ENCODE measurements around the gene E2F7. TPM values are rescaled to one million over a fixed set of nuclear protein-coding genes. Genes with fewer than 3 reads are reported as not detected.

Gene E2F7
- total RNA-seq, 4 donors from 2014 or later, result 0.51 TPM; not detected in 3

DNA sequence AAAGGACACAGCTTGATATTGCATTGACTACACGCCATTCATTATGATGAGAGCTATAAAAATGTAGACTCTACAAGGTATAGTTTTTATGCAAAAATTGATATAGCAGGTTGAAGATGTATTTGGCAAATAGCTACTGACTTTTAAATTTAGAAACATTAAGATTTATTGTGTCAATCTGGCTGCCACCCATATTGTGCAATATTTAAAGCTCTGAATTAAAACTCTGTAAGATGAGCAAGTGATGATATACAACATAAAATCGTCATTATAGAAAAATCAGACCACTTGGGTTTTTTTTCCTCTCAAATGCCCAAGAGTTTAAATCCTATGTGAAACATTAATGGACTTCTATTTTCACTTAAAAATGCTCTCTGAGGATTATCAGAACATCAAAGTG lies 36.8 kb upstream of the E2F7 start:
- TF ChIP-seq, protein P1, sequence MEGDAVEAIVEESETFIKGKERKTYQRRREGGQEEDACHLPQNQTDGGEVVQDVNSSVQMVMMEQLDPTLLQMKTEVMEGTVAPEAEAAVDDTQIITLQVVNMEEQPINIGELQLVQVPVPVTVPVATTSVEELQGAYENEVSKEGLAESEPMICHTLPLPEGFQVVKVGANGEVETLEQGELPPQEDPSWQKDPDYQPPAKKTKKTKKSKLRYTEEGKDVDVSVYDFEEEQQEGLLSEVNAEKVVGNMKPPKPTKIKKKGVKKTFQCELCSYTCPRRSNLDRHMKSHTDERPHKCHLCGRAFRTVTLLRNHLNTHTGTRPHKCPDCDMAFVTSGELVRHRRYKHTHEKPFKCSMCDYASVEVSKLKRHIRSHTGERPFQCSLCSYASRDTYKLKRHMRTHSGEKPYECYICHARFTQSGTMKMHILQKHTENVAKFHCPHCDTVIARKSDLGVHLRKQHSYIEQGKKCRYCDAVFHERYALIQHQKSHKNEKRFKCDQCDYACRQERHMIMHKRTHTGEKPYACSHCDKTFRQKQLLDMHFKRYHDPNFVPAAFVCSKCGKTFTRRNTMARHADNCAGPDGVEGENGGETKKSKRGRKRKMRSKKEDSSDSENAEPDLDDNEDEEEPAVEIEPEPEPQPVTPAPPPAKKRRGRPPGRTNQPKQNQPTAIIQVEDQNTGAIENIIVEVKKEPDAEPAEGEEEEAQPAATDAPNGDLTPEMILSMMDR (IDR thresholded peaks at IDR 0.05; ENCODE audit: low read depth), result no peak

DNA sequence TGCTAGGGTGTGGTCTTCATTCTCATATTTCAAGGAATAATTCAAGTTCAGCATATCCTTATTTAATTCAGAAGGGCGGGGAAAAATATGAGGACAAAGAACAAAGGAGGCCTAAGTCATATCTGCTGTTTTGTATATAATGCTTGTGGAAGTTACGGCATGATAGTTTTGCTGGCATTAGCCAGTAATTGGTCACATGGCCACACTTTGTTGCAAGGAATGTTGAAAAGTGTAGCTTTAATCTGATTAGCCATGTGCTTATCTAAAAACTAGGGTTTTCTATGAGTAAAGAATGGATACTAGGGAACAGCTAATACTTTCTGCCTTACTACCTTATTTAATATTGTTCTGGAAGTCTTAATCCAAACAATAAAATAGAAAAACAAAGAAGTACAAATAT lies 34.4 kb upstream of the E2F7 start:
- TF ChIP-seq, protein P1 (IDR thresholded peaks at IDR 0.05; ENCODE audit: low read depth), result no peak

DNA sequence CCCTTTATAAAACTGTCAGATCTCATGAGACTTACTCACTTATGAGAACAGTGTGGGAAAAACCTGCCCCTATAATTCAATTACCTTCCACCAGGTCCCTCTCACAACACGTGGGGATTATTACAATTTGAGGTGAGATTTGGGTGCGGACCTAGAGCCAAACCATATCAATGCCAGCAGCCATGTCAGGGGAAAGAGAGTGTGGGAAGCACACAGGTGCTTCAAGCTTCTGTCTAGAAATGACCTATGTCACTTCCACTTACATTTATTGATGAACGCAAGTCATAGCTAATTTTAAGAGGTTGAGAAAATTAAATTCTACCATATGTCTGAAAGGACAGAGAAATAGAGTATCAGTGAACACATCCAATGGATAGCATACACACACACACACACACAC lies 32.5 kb upstream of the E2F7 start:
- TF ChIP-seq, protein P1 (IDR thresholded peaks at IDR 0.05; ENCODE audit: low read depth), result no peak

DNA sequence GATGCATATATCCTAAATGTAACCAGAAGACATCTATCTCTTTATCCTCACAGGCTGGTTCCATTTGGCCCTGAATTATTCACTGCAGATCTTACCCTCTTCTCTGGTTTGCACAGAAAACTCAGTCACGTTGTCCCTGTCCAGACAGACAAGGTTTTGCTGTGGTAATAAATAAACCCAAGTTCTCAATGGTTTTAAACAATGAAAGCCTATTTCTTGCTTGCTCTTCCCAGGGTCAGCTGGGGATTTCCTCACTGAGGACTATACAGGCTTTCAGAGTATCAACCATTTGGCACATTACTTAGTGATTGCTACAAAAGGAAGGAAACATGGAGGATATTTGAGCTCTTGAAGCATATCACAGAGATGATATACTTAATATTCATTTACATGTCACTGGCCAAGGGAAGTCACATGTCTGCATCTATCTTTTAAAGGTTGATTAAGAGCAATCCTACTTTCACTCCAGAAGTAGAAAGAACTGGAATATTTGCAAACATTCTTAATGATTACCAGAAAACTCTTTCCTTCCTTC lies 24.4 kb upstream of the E2F7 start:
- TF ChIP-seq, protein P1 (IDR thresholded peaks at IDR 0.05; ENCODE audit: low read depth), result no peak

DNA sequence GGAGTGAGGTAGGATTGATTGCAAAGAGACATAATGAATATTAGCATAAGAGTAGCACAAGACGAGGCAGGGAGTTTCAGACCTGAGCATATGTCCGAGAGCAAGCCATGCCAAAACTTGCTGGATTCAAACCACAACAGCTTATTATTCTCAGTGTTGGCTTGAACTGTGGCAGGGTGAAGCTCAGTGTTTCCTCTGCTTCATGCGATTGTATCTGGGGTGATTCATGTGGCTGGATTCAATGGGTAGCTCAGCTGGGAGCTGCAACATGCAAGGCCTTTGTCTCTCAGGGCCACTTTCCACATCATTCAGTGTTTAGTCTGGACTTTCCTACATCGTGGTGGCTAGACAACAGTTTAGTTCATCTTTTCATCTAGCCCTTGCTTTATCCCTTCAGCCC lies 22.1 kb upstream of the E2F7 start:
- TF ChIP-seq, protein P1 (IDR thresholded peaks at IDR 0.05; ENCODE audit: low read depth), result no peak

DNA sequence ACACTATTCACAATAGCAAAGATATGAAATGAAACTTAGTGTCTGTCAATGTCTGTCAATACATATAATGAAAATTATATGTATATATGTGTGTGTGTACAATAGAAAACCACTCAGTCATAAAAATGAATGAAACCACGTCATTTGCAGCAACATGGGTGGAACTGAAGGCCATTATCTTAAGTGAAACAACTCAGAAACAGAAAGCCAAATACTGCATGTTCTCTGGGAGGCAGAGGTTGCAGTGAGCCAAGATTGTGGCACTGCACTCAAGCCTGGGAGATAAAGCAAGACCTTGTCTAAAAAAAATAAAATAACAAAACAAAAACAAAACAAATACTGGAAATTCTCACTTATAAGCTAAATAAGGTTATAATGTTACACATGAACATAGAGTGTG lies 16.7 kb upstream of the E2F7 start:
- TF ChIP-seq, protein P1 (IDR thresholded peaks at IDR 0.05; ENCODE audit: low read depth), result no peak

DNA sequence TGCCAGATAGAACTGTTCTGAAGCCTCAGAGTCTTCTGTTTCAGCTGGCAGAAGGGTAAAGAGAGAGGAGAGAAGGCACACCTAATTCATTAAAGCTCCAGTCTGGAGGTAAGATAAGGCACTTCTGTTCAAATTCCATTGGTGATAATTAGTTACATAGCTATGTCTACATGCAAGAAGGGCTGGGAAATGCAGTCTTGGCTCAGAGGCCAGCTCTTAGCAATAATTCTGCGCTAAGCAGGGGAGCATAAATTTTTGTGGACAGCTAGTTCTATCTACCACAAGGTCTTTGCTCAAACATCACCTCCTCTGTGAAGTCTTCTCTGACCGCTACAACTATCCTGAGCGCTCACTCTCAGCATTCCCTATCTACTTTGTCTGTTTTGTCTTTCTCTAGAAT lies 14.3 kb upstream of the E2F7 start:
- TF ChIP-seq, protein P1 (IDR thresholded peaks at IDR 0.05; ENCODE audit: low read depth), result no peak
